ENCODE results near the gene ADCY9. TPM values are rescaled to one million over a fixed set of nuclear protein-coding genes. Genes with fewer than 3 reads are reported as not detected.

Gene ADCY9
- total RNA-seq, 1 experiment from 2014 or later, result 7.0 TPM

GRCh38 chr16:4060009-4060408, 56.2 kb downstream of the ADCY9 start:
- Histone ChIP-seq H3K27me3 (replicated peaks; ENCODE audit: insufficient read depth, low read depth, low read length, poor library complexity) (no peaks in the 10 kb centered on the region), H3K36me3 (ENCODE audit: insufficient read depth, low read length, poor library complexity, severe bottlenecking) (no peaks in the 10 kb centered on the region), H3K4me1 (ENCODE audit: insufficient read depth, low read length, poor library complexity, severe bottlenecking) (peaks cover 4% of the 10 kb centered on the region), H3K9me3 (ENCODE audit: low read depth, low read length, poor library complexity, severe bottlenecking) (peaks cover 29% of the 10 kb centered on the region), H3K4me3 (ENCODE audit: low read depth, low read length, poor library complexity, severe bottlenecking) (no peak overlapping the region), H3K27ac (ENCODE audit: low read depth, low read length, poor library complexity, severe bottlenecking) (no peak overlapping the region)
- no TSS peak for BruUV-seq (replicated peaks)
- no peak for TF ChIP-seq CTCF (conservative IDR thresholded peaks at IDR 0.05; ENCODE audit: low read depth, low read length)
- intact Hi-C loops (cut with micrococcal nuclease; ENCODE audit: unreplicated experiment), result no loop called here
- no peak for DNase-seq (ENCODE audit: low spot score)
- ChIA-PET CTCF (no interaction called here), POLR2A (ENCODE audit: low non-redundant PET) (no interaction called here)

GRCh38 chr16:4058386-4058785, 57.9 kb downstream of the ADCY9 start:
- peaks cover 23% of the 10 kb centered on the region for H3K9me3 ChIP-seq (ENCODE audit: low read depth, low read length, poor library complexity, severe bottlenecking)
- H3K27me3 ChIP-seq (replicated peaks; ENCODE audit: insufficient read depth, low read depth, low read length, poor library complexity), result no peaks in the 10 kb centered on the region
- CTCF ChIA-PET, result no interaction called here
- no peak overlapping the region for H3K27ac ChIP-seq (ENCODE audit: low read depth, low read length, poor library complexity, severe bottlenecking)
- TF ChIP-seq CTCF (conservative IDR thresholded peaks at IDR 0.05; ENCODE audit: low read depth, low read length), result no peak
- TF ChIP-seq EZH2 (IDR thresholded peaks at IDR 0.05; ENCODE audit: borderline replicate concordance, low read depth, low read length, poor library complexity, severe bottlenecking), result no peak
- no peaks in the 10 kb centered on the region for H3K36me3 ChIP-seq (ENCODE audit: insufficient read depth, low read length, poor library complexity, severe bottlenecking)
- DNase-seq (ENCODE audit: low spot score), result no peak
- H3K4me1 ChIP-seq (ENCODE audit: insufficient read depth, low read length, poor library complexity, severe bottlenecking), result peaks cover 14% of the 10 kb centered on the region
- POLR2A ChIA-PET (ENCODE audit: low non-redundant PET), result no interaction called here
- intact Hi-C loops (cut with micrococcal nuclease; ENCODE audit: unreplicated experiment), result no loop called here
- BruUV-seq (replicated peaks), result no TSS peak
- no peak overlapping the region for H3K4me3 ChIP-seq (ENCODE audit: low read depth, low read length, poor library complexity, severe bottlenecking)

- H3K27me3 ChIP-seq (replicated peaks; ENCODE audit: insufficient read depth, low read depth, low read length, poor library complexity), result no peaks in the 10 kb centered on the region
- ChIA-PET POLR2A (ENCODE audit: low non-redundant PET) (no interaction called here), CTCF (no interaction called here)
- H3K36me3 ChIP-seq (ENCODE audit: insufficient read depth, low read length, poor library complexity, severe bottlenecking), result no peaks in the 10 kb centered on the region
- H3K9me3 ChIP-seq (ENCODE audit: low read depth, low read length, poor library complexity, severe bottlenecking), result peaks cover 20% of the 10 kb centered on the region
- H3K4me3 ChIP-seq (ENCODE audit: low read depth, low read length, poor library complexity, severe bottlenecking), result no peak overlapping the region
- no peak overlapping the region for H3K27ac ChIP-seq (ENCODE audit: low read depth, low read length, poor library complexity, severe bottlenecking)
- intact Hi-C loops (cut with micrococcal nuclease; ENCODE audit: unreplicated experiment), result no loop called here
- DNase-seq (ENCODE audit: low spot score), result no peak
- TF ChIP-seq EZH2 (IDR thresholded peaks at IDR 0.05; ENCODE audit: borderline replicate concordance, low read depth, low read length, poor library complexity, severe bottlenecking), result no peak
- TF ChIP-seq CTCF (conservative IDR thresholded peaks at IDR 0.05; ENCODE audit: low read depth, low read length), result no peak
- H3K4me1 ChIP-seq (ENCODE audit: insufficient read depth, low read length, poor library complexity, severe bottlenecking), result peaks cover 23% of the 10 kb centered on the region
- no TSS peak for BruUV-seq (replicated peaks)
Observed at GRCh38 chr16:4057439-4057877, 58.8 kb downstream of the ADCY9 start.

Data from A673 (cell line).